ENCODE data around the gene SLC6A20.

DNA sequence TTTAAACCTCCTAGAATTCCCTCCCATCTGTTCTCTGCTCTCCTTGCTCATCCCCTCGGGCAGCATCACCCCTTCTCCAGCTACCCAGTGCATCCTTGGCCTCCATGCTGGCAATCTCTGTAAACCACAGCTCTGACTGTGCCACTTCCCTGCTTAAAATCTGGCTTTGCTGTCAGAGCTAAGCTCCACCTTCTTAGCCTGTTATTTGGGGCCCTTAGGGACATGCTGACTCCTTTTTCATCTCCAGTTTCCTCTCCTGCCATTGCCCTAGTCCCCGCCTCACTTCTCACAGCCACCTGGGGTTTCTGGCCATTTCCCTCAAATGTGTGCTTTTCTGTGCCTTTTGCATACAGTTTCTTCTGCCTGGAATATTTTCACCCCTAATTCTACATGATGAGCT, 5.7 kb downstream of the SLC6A20 start:
- TF ChIP-seq, protein P1, sequence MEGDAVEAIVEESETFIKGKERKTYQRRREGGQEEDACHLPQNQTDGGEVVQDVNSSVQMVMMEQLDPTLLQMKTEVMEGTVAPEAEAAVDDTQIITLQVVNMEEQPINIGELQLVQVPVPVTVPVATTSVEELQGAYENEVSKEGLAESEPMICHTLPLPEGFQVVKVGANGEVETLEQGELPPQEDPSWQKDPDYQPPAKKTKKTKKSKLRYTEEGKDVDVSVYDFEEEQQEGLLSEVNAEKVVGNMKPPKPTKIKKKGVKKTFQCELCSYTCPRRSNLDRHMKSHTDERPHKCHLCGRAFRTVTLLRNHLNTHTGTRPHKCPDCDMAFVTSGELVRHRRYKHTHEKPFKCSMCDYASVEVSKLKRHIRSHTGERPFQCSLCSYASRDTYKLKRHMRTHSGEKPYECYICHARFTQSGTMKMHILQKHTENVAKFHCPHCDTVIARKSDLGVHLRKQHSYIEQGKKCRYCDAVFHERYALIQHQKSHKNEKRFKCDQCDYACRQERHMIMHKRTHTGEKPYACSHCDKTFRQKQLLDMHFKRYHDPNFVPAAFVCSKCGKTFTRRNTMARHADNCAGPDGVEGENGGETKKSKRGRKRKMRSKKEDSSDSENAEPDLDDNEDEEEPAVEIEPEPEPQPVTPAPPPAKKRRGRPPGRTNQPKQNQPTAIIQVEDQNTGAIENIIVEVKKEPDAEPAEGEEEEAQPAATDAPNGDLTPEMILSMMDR (IDR thresholded peaks at IDR 0.05), result no peak
- no peak for TF ChIP-seq POLR2A (IDR thresholded peaks at IDR 0.05)
